NCI-H146 treated with DMSO at 0.1 percent for 48 hours (cell line): ENCODE measurements around the gene ZNF619.

Source experiments
- DNase-seq: peaks from one replicate; lab custom pipeline; 2025; ENCODE audit not compliant: unreplicated experiment; lab: John Stamatoyannopoulos, UW

ZNF619 gene

GRCh38 chr3:40528426-40528825 lies 51.5 kb downstream of the ZNF619 start:
- no peak for DNase-seq

GRCh38 chr3:40532252-40532651 lies 55.3 kb downstream of the ZNF619 start:
- DNase-seq: no peak

GRCh38 chr3:40534283-40534682 lies 57.4 kb downstream of the ZNF619 start:
- DNase-seq: no peak
